CD14-positive monocyte (primary cell): ENCODE results near the gene CCDC117. TPM values are rescaled to one million over a fixed set of nuclear protein-coding genes. Genes with fewer than 3 reads are reported as not detected.

Experiments
- DNase-seq, 3 donors: peaks; one replicate each; pipeline ENCODE4 v3.0.0-alpha.2; 2011 to 2022
- H2AFZ ChIP-seq: 2 replicates; pipeline ENCODE4 v1.6.0; 2012; ENCODE audit warnings: mild to moderate bottlenecking, low read depth, low read length, inconsistent platforms; ENCODE audit not compliant: insufficient read depth, poor library complexity, severe bottlenecking
- H3K27ac ChIP-seq, 2 donors: 1 replicate in 1 of 2; 2 replicates in 1 of 2; pipeline ENCODE4 v1.5.1; 2012 to 2013; ENCODE audit warnings: low read length in 2 of 2, control low read depth in 1 of 2, inconsistent platforms in 1 of 2, low read depth in 1 of 2, mild to moderate bottlenecking in 1 of 2
- H3K27me3 ChIP-seq, 2 donors: one replicate each; pipeline versions ENCODE4 v1.6.0 to v1.6.1; 2011 to 2013; ENCODE audit warnings: low read length in 2 of 2; ENCODE audit not compliant: control insufficient read depth in 2 of 2, insufficient read depth in 2 of 2
- H3K36me3 ChIP-seq, 2 donors: replicated peaks in 1 of 2; 1 replicate in 1 of 2; 2 replicates in 1 of 2; pipeline versions ENCODE4 v1.5.1 to v1.6.1; 2012 to 2013; ENCODE audit warnings: low read length in 2 of 2, control low read depth in 1 of 2, inconsistent platforms in 1 of 2, mild to moderate bottlenecking in 1 of 2; ENCODE audit not compliant: insufficient read depth in 2 of 2, control insufficient read depth in 1 of 2
- H3K4me1 ChIP-seq, 2 donors: 1 replicate in 1 of 2; 2 replicates in 1 of 2; pipeline versions ENCODE4 v1.5.1 to v1.6.1; 2012 to 2013; ENCODE audit warnings: low read length in 2 of 2, control low read depth in 1 of 2, inconsistent platforms in 1 of 2, mild to moderate bottlenecking in 1 of 2, moderate library complexity in 1 of 2; ENCODE audit not compliant: insufficient read depth in 2 of 2, control insufficient read depth in 1 of 2
- H3K4me2 ChIP-seq: replicated peaks from 2 replicates; pipeline ENCODE3; 2012; ENCODE audit warnings: low read length, moderate library complexity, mild to moderate bottlenecking; ENCODE audit not compliant: poor library complexity, severe bottlenecking; ENCODE audit errors: extremely low read depth
- H3K4me3 ChIP-seq, 3 experiments: fragments of 200-600 bp in 1 of 3; sonication (generic) in 1 of 3; replicated peaks in 1 of 3; 1 replicate in 2 of 3; 2 replicates in 1 of 3; pipeline ENCODE4 v1.5.1; 2011 to 2013; ENCODE audit warnings: low read length in 3 of 3, mild to moderate bottlenecking in 3 of 3, control low read depth in 2 of 3, low read depth in 2 of 3, inconsistent platforms in 1 of 3, moderate library complexity in 1 of 3
- H3K79me2 ChIP-seq: 2 replicates; pipeline ENCODE4 v1.6.0; 2012; ENCODE audit warnings: mild to moderate bottlenecking, control low read depth, inconsistent platforms, low read length, moderate library complexity; ENCODE audit not compliant: insufficient read depth
- H3K9ac ChIP-seq: 2 replicates; pipeline ENCODE4 v1.6.0; 2017; ENCODE audit warnings: low read length, mild to moderate bottlenecking; ENCODE audit not compliant: insufficient read depth, poor library complexity, severe bottlenecking
- H3K9me3 ChIP-seq, 2 donors: replicated peaks in 1 of 2; 1 replicate in 1 of 2; 2 replicates in 1 of 2; pipeline versions ENCODE4 v1.5.1 to v1.6.1; 2012 to 2013; ENCODE audit warnings: low read length in 2 of 2, control low read depth in 1 of 2; ENCODE audit not compliant: control insufficient read depth in 1 of 2, insufficient read depth in 1 of 2
- H4K20me1 ChIP-seq: 2 replicates; pipeline ENCODE4 v1.6.0; 2012; ENCODE audit warnings: mild to moderate bottlenecking, low read length, control low read depth, moderate library complexity; ENCODE audit not compliant: insufficient read depth
- H3K27ac Mint-ChIP-seq, 7 donors: one replicate each; pipeline ENCODE4 v1.8.0; 2020; ENCODE audit warnings: mild to moderate bottlenecking in 7 of 7, mixed read lengths in 7 of 7, moderate library complexity in 6 of 7, inconsistent platforms in 2 of 7
- H3K27me3 Mint-ChIP-seq, 3 donors: one replicate each; pipeline ENCODE4 v1.8.0; 2021 to 2022; ENCODE audit warnings: low read depth in 3 of 3, mild to moderate bottlenecking in 3 of 3, mixed read lengths in 3 of 3, moderate library complexity in 3 of 3, inconsistent platforms in 1 of 3
- H3K36me3 Mint-ChIP-seq, 2 donors: one replicate each; pipeline ENCODE4 v1.8.0; 2020; ENCODE audit warnings: mixed read lengths in 2 of 2, inconsistent platforms in 1 of 2, mild to moderate bottlenecking in 1 of 2
- H3K4me1 Mint-ChIP-seq: one replicate; pipeline ENCODE4 v1.8.0; 2020; ENCODE audit warnings: mild to moderate bottlenecking, mixed read lengths
- H3K4me3 Mint-ChIP-seq, 2 donors: one replicate each; pipeline ENCODE4 v1.8.0; 2020; ENCODE audit warnings: mild to moderate bottlenecking in 2 of 2, mixed read lengths in 2 of 2, moderate library complexity in 1 of 2
- H3K9me3 Mint-ChIP-seq, 7 donors: one replicate each; pipeline ENCODE4 v1.8.0; 2020 to 2022; ENCODE audit warnings: mixed read lengths in 7 of 7, mild to moderate bottlenecking in 6 of 7, moderate library complexity in 6 of 7, inconsistent platforms in 2 of 7
- WGBS: methylation state at CpG from one replicate; pipeline ENCODE4 v1.1.5; 2013; ENCODE audit warnings: missing lambda C conversion rate; ENCODE audit not compliant: insufficient coverage; 5-methylcytosine and 5-hydroxymethylcytosine counted together
- intact Hi-C, 2 donors: fragments of 100-400 bp; cut with micrococcal nuclease; formaldehyde crosslinking; loops; one replicate each; pipeline versions ENCODE4 v1.15.0 to v1.15.1; 2023
- polyA plus RNA-seq, 3 donors: library from polyadenylated mRNA; depleted of rRNA in 1 of 3; unstranded in 2 of 3; stranded (reverse) in 1 of 3; fragments of 300-500 nt in 2 of 3; fragments of >200 nt in 1 of 3; fragmentation: Illumina TruSeq in 2 of 3; gene quantifications; 1 replicate in 2 of 3; 2 replicates in 1 of 3; pipeline ENCODE4 v1.2.3, GENCODE V29; 2012 to 2021
- TF ChIP-seq, protein P1 (sequence below): fragments of 200-600 bp; IDR thresholded peaks from one replicate; pipeline ENCODE4 v1.8.0; 2022; ENCODE audit warnings: antibody characterized with exemption, mild to moderate bottlenecking

The CCDC117 gene
- polyA plus RNA-seq, 3 donors = 6.8 to 12.6 (median 10.3) TPM

DNA sequence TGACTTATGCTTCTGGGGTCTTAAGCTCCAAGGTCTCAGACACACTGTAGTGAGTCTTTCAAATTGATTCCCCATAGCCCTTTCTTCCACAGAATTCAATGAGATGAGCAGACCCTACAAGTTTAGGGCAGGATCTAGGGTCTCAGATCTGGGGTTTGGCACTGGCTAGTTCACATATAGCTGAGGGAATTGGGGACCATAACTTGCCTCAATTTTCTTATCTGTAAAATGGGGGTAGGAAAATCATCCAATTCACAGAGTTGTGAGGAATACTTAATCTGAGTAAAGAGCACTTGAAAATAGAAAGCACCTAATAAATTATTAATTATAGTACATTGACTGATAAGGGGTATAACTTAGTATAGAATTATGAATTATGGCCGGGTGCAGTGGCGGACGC lies 5.9 kb upstream of the CCDC117 start:
- WGBS = 86% methylated on average over 2 of the region's 3 CpGs
- H3K79me2 ChIP-seq = no peaks in the 10 kb centered on the region
- H3K36me3 ChIP-seq = no peaks in the 10 kb centered on the region
- H3K36me3 Mint-ChIP-seq = no peaks in the 10 kb centered on the region
- H3K4me1 ChIP-seq = no peaks in the 10 kb centered on the region
- H3K27ac Mint-ChIP-seq = no peak overlapping the region
- no peaks in the 10 kb centered on the region for H4K20me1 ChIP-seq
- H3K4me3 Mint-ChIP-seq = no peak overlapping the region
- H3K9me3 Mint-ChIP-seq = peaks cover 0 to 9% (median 7%) of the 10 kb centered on the region in 7 donors
- no peak for DNase-seq
- H3K27me3 Mint-ChIP-seq = peaks cover 3 to 6% (median 3%) of the 10 kb centered on the region in 3 donors
- H3K27ac ChIP-seq = no peak overlapping the region
- no peak overlapping the region for H3K4me3 ChIP-seq
- TF ChIP-seq, protein P1, sequence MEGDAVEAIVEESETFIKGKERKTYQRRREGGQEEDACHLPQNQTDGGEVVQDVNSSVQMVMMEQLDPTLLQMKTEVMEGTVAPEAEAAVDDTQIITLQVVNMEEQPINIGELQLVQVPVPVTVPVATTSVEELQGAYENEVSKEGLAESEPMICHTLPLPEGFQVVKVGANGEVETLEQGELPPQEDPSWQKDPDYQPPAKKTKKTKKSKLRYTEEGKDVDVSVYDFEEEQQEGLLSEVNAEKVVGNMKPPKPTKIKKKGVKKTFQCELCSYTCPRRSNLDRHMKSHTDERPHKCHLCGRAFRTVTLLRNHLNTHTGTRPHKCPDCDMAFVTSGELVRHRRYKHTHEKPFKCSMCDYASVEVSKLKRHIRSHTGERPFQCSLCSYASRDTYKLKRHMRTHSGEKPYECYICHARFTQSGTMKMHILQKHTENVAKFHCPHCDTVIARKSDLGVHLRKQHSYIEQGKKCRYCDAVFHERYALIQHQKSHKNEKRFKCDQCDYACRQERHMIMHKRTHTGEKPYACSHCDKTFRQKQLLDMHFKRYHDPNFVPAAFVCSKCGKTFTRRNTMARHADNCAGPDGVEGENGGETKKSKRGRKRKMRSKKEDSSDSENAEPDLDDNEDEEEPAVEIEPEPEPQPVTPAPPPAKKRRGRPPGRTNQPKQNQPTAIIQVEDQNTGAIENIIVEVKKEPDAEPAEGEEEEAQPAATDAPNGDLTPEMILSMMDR = no peak
- peaks cover 5% of the 10 kb centered on the region in 2 donors for H3K9me3 ChIP-seq
- H3K4me1 Mint-ChIP-seq = no peaks in the 10 kb centered on the region
- no peaks in the 10 kb centered on the region for H3K27me3 ChIP-seq
- intact Hi-C loops = no loop called here
- H2AFZ ChIP-seq = no peak overlapping the region
- no peak overlapping the region for H3K4me2 ChIP-seq
- no peak overlapping the region for H3K9ac ChIP-seq

DNA sequence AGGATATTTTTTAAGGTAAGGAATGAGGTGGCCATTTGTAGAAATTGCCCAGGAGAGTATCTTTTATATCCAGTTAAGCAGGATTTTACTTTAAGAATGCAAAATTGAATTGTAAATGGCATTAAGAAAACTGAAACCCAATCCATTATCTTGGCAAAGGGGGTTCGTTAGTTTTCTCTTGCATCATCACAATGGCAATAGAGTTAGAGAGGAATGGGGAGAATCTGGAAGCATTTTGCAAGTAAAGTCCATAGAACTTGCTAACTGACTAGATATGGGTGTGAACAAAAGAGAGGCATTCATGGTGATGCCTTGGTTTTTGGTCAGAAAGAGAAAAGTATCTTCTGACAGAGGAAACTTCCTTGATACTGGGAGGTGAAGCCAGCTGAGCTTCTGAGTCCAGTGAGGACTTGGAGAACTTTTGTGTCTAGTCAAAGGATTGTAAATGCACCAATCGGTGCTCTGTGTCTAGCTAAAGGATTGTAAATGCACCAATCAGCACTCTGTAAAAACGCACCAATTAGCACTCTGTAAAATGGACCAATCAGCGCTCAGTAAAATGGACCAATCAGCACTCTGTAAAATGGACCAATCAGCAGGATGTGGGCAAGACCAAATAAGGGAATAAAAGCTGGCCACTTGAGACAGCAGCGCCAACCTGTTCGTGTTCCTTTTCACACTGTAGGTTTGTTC lies 3.6 kb upstream of the CCDC117 start:
- 89% methylated on average over 5 of the region's 6 CpGs for WGBS
- TF ChIP-seq, protein P1 = no peak
- no peak overlapping the region for H3K4me2 ChIP-seq
- H3K9ac ChIP-seq = no peak overlapping the region
- peaks cover 13% of the 10 kb centered on the region for H3K79me2 ChIP-seq
- peaks cover 9% of the 10 kb centered on the region for H3K4me1 Mint-ChIP-seq
- no peak overlapping the region for H3K4me3 ChIP-seq
- H3K27me3 Mint-ChIP-seq = peaks cover 0 to 6% (median 3%) of the 10 kb centered on the region in 3 donors
- no peaks in the 10 kb centered on the region for H3K36me3 Mint-ChIP-seq
- H3K27ac ChIP-seq = no peak overlapping the region
- peaks cover 6 to 10% of the 10 kb centered on the region in 2 donors for H3K4me1 ChIP-seq
- no peak for DNase-seq
- no peak overlapping the region for H3K27ac Mint-ChIP-seq
- H3K27me3 ChIP-seq = no peaks in the 10 kb centered on the region
- peaks cover 0 to 10% (median 7%) of the 10 kb centered on the region in 7 donors for H3K9me3 Mint-ChIP-seq
- no peak overlapping the region for H3K4me3 Mint-ChIP-seq
- peaks cover 2% of the 10 kb centered on the region for H4K20me1 ChIP-seq
- intact Hi-C loops = no loop called here
- H3K36me3 ChIP-seq = no peaks in the 10 kb centered on the region
- peaks cover 5% of the 10 kb centered on the region in 2 donors for H3K9me3 ChIP-seq
- H2AFZ ChIP-seq = no peak overlapping the region
